ENCODE measurements around the gene TIMM13.
"Not testable (repeated sequence)": the region's sequence is repeated elsewhere in the genome, so short reads cannot be mapped to it uniquely, and the experiment has no call there.

Gene TIMM13

GRCh38 chr19:2427429-2428320 is at the start of gene TIMM13:
TSS of gene TIMM13 (minus strand) at chr19:2427586. CDS start at chr19:2427533, 53 bp downstream.
- DNase-seq (ENCODE audit: low read depth in 2 of 2) = peak; percentile 92 to 96

- peak; percentile 59 to 67 for DNase-seq (ENCODE audit: low read depth in 2 of 2)
These were observed 49.2 kb upstream of the TIMM13 start for GRCh38 chr19:2476451-2477140.

- peak; percentile 94 to 98 for DNase-seq (ENCODE audit: low read depth in 2 of 2)
These were observed 48.5 kb upstream of the TIMM13 start, which contains the start of gene GADD45B for GRCh38 chr19:2475702-2476450. TSS of gene GADD45B (plus strand) at chr19:2476127. CDS start at chr19:2476359, 232 bp downstream.

- peak; percentile 52 to 62 for DNase-seq (ENCODE audit: low read depth in 2 of 2)
These were observed 47.8 kb upstream of the TIMM13 start for GRCh38 chr19:2475018-2475701.

- peak; percentile 91 to 94 for DNase-seq (ENCODE audit: low read depth in 2 of 2)
These were observed 47.0 kb upstream of the TIMM13 start for GRCh38 chr19:2474232-2475017.

- not testable (repeated sequence) for DNase-seq (ENCODE audit: low read depth in 2 of 2)
These were observed 42.5 kb upstream of the TIMM13 start for GRCh38 chr19:2469915-2470200.

- DNase-seq (ENCODE audit: low read depth in 2 of 2) = no peak
These were observed 41.9 kb upstream of the TIMM13 start for GRCh38 chr19:2469102-2469914.

GRCh38 chr19:2468596-2468995 is 41.2 kb upstream of the TIMM13 start:
- DNase-seq (ENCODE audit: low read depth in 2 of 2) = no peak

- no peak for DNase-seq (ENCODE audit: low read depth in 2 of 2)
These were observed 37.0 kb upstream of the TIMM13 start for GRCh38 chr19:2464389-2464788.

GRCh38 chr19:2463694-2464093 is 36.3 kb upstream of the TIMM13 start:
- DNase-seq (ENCODE audit: low read depth in 2 of 2) = not testable (repeated sequence)

- no peak for DNase-seq (ENCODE audit: low read depth in 2 of 2)
These were observed 35.4 kb upstream of the TIMM13 start for GRCh38 chr19:2462635-2463421.

GRCh38 chr19:2461751-2462634 is 34.6 kb upstream of the TIMM13 start:
- peak; percentile 62 to 68 for DNase-seq (ENCODE audit: low read depth in 2 of 2)

- DNase-seq (ENCODE audit: low read depth in 2 of 2) = no peak
These were observed 32.9 kb upstream of the TIMM13 start for GRCh38 chr19:2460245-2460644.

GRCh38 chr19:2458776-2459175 is 31.4 kb upstream of the TIMM13 start:
- DNase-seq (ENCODE audit: low read depth in 2 of 2) = not testable (repeated sequence)

- DNase-seq (ENCODE audit: low read depth in 2 of 2) = no peak
These were observed 30.7 kb upstream of the TIMM13 start for GRCh38 chr19:2458054-2458453.

GRCh38 chr19:2457394-2458037 is 30.1 kb upstream of the TIMM13 start:
- no peak for DNase-seq (ENCODE audit: low read depth in 2 of 2)

- DNase-seq (ENCODE audit: low read depth in 2 of 2) = peak; percentile 15 to 48
These were observed 28.6 kb upstream of the TIMM13 start for GRCh38 chr19:2455851-2456570.

Measured in stimulated activated CD4-positive, alpha-beta T cell treated with anti-CD3 and anti-CD28 coated beads, Interleukin-1b, Interleukin-23, amount 100 ng/mL, for 4 hours (primary cell).